DMS114 treated with DMSO at 0.1 percent for 48 hours (cell line): ENCODE results near the gene SYNGR2.

Experiments used
- DNase-seq: peaks from one replicate; lab custom pipeline; 2025; ENCODE audit not compliant: unreplicated experiment; lab: John Stamatoyannopoulos, UW

The SYNGR2 gene

GRCh38 chr17:78142119-78142861 is 26.1 kb upstream of the SYNGR2 start:
- DNase-seq = no peak

GRCh38 chr17:78143214-78144146 is 24.9 kb upstream of the SYNGR2 start:
- no peak for DNase-seq

GRCh38 chr17:78144147-78144719 is 24.1 kb upstream of the SYNGR2 start:
- DNase-seq = no peak

GRCh38 chr17:78144736-78145641 is 23.4 kb upstream of the SYNGR2 start:
- no peak for DNase-seq

GRCh38 chr17:78146471-78146869 is 21.9 kb upstream of the SYNGR2 start:
- no peak for DNase-seq

- DNase-seq = no peak
Observed at GRCh38 chr17:78146881-78147280, 21.5 kb upstream of the SYNGR2 start.

GRCh38 chr17:78147315-78147998 is 20.9 kb upstream of the SYNGR2 start:
- DNase-seq = no peak

GRCh38 chr17:78148286-78149016 is 19.9 kb upstream of the SYNGR2 start:
- no peak for DNase-seq

- DNase-seq = no peak
Observed at GRCh38 chr17:78151514-78152008, 16.8 kb upstream of the SYNGR2 start.

- no peak for DNase-seq
Observed at GRCh38 chr17:78154903-78155811, 13.2 kb upstream of the SYNGR2 start.

- no peak for DNase-seq
Observed at GRCh38 chr17:78159575-78160158, 8.7 kb upstream of the SYNGR2 start.

GRCh38 chr17:78163881-78164747 is 4.3 kb upstream of the SYNGR2 start:
- DNase-seq = no peak

- no peak for DNase-seq
Observed at GRCh38 chr17:78164748-78165607, 3.4 kb upstream of the SYNGR2 start.

- DNase-seq = no peak
Observed at GRCh38 chr17:78166416-78166815, 2.0 kb upstream of the SYNGR2 start.

- DNase-seq = peak; percentile 46
Observed at GRCh38 chr17:78168903-78169793, 767 bp downstream of the SYNGR2 start.
